Measurements from ENCODE around the gene RNF126.

DNA sequence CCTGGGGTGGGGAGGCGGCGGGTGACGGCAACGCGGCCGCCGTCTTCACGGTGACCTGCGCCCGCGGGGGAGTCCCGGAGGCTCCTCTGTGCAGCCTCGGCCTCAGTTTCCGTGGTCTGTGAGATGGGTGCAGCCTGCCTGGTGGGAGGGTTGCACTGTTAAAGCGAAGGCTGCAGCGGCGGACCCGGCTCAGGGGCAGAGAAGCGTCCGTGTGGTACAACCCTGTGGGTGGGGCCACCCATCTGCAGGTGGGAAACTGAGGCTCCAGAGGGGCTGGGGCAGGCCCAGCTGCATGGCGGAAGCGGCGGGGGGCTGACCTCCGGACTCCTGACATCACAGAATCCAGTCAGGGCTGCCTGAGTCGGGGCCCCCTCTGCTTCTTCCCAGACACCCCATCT lies 22.9 kb downstream of the RNF126 start:
- TF ChIP-seq POLR2AphosphoS5 (IDR thresholded peaks at IDR 0.05; ENCODE audit: low read depth): no peak
- TF ChIP-seq, protein P1, sequence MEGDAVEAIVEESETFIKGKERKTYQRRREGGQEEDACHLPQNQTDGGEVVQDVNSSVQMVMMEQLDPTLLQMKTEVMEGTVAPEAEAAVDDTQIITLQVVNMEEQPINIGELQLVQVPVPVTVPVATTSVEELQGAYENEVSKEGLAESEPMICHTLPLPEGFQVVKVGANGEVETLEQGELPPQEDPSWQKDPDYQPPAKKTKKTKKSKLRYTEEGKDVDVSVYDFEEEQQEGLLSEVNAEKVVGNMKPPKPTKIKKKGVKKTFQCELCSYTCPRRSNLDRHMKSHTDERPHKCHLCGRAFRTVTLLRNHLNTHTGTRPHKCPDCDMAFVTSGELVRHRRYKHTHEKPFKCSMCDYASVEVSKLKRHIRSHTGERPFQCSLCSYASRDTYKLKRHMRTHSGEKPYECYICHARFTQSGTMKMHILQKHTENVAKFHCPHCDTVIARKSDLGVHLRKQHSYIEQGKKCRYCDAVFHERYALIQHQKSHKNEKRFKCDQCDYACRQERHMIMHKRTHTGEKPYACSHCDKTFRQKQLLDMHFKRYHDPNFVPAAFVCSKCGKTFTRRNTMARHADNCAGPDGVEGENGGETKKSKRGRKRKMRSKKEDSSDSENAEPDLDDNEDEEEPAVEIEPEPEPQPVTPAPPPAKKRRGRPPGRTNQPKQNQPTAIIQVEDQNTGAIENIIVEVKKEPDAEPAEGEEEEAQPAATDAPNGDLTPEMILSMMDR (IDR thresholded peaks at IDR 0.05; ENCODE audit: insufficient read depth, low read length): no peak
- TF ChIP-seq, protein P2, sequence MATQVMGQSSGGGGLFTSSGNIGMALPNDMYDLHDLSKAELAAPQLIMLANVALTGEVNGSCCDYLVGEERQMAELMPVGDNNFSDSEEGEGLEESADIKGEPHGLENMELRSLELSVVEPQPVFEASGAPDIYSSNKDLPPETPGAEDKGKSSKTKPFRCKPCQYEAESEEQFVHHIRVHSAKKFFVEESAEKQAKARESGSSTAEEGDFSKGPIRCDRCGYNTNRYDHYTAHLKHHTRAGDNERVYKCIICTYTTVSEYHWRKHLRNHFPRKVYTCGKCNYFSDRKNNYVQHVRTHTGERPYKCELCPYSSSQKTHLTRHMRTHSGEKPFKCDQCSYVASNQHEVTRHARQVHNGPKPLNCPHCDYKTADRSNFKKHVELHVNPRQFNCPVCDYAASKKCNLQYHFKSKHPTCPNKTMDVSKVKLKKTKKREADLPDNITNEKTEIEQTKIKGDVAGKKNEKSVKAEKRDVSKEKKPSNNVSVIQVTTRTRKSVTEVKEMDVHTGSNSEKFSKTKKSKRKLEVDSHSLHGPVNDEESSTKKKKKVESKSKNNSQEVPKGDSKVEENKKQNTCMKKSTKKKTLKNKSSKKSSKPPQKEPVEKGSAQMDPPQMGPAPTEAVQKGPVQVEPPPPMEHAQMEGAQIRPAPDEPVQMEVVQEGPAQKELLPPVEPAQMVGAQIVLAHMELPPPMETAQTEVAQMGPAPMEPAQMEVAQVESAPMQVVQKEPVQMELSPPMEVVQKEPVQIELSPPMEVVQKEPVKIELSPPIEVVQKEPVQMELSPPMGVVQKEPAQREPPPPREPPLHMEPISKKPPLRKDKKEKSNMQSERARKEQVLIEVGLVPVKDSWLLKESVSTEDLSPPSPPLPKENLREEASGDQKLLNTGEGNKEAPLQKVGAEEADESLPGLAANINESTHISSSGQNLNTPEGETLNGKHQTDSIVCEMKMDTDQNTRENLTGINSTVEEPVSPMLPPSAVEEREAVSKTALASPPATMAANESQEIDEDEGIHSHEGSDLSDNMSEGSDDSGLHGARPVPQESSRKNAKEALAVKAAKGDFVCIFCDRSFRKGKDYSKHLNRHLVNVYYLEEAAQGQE (IDR thresholded peaks at IDR 0.05; ENCODE audit: insufficient replicate concordance, low read depth): no peak

All from HL-60 (cell line).